22Rv1 (cell line): Measurements from ENCODE around the gene TRIM45.
"Not testable (repeated sequence)": the region's sequence is repeated elsewhere in the genome, so short reads cannot be mapped to it uniquely, and the experiment has no call there.

Experiments used
- H3K27ac ChIP-seq: fragments of 450-650 bp; 2 replicates; pipeline ENCODE4 v1.5.1; 2017
- CTCF ChIP-seq: fragments of 450-650 bp; IDR thresholded peaks from 2 replicates; pipeline ENCODE4 v1.5.1; 2017; ENCODE audit warnings: mild to moderate bottlenecking
- ZFX ChIP-seq: fragments of 450-650 bp; IDR thresholded peaks from 2 replicates; pipeline ENCODE4 v1.6.1; 2017; ENCODE audit warnings: antibody characterized with exemption, borderline replicate concordance

The TRIM45 gene

DNA sequence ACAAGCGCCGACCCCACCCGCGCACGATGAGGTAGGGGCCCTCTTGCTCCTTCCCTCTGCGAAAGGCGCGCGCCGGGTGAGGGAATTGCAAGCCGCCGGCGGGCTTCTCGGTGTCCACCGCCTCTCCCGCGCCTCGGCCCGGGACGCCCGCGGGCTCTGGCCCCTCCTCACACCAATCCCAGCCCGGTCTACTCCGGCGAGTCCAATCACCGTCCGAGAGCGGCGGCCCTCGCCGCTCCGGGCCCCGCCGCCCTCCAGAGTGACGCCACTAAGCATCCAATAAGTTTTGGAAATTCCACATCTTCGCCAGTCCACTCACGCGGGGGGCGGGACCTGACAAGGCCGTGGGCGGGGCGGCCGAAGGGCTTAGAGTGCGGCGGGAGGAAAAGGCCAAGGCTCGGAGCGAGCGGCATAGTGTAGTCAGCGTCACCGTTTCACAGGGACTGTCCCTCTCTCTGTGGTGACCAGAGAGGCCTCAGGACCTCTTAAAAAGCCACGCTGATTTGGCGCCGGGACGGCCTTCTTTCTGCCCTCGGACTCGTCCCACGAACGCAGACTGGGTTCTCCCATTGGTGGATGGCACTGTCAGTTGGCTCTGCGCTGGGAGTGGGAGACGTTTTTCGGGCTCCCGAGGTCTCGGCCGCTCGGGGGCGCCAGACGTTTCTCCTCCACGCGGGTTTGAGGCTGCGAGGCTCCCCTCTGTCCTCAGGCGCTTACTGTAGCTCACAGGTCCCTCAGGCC, at the start of gene TRIM45:
TRIM45 (minus strand) TSS at position 161 of the 741 bp plus-strand sequence. CDS start 548 bp downstream, outside the sequence.
- TF ChIP-seq ZFX (no peak), CTCF (peak; percentile 85)
- peak within 1 kb of the TSS; percentile 84 for H3K27ac ChIP-seq

- no peak overlapping the region for H3K27ac ChIP-seq
- no peak for TF ChIP-seq CTCF
- TF ChIP-seq ZFX = no peak
Observed at GRCh38 chr1:117169871-117170596, 48.5 kb upstream of the TRIM45 start.

DNA sequence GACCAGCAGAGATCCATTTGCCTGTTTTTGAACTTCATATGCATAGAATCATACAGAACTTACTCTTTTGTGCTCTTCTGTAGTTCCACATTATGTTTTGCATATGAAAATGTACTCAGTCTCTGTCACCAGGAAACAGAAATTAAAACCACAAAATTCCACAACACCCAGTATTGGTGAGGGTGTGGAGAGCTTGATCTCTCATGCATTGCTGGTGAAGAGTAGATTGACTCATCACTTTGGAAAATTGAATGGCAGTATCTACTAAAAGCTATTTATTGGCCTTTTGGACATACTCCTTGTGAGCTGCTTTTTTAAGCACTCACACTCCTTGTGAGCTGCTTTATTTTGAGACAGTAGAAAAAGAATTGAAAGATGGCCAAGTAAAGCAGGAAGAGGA, 45.9 kb upstream of the TRIM45 start:
- no peak overlapping the region for H3K27ac ChIP-seq
- TF ChIP-seq CTCF = no peak
- TF ChIP-seq ZFX = no peak

- no peak overlapping the region for H3K27ac ChIP-seq
- TF ChIP-seq ZFX (no peak), CTCF (no peak)
Observed at GRCh38 chr1:117166076-117166475, 44.5 kb upstream of the TRIM45 start.

DNA sequence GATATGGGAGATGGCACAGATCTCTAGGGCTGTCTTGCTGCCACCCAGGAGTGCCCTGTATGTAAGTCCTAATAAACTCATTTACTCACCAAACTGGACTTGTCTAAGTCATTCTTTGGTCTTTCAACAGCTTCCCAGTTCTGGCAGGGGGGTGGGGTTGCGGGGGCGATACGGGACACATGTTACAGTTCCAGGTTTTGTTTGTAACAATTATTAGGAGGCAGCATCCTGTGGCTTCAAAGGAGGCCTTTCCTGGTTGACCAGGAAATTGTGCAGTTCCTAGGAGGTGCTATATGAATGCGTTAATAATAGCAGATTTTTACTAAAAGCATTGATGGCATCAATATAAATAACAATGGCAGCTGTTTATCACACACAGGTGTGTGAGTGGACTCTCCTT, 42.7 kb upstream of the TRIM45 start:
- H3K27ac ChIP-seq = no peak overlapping the region
- TF ChIP-seq CTCF (no peak), ZFX (no peak)

DNA sequence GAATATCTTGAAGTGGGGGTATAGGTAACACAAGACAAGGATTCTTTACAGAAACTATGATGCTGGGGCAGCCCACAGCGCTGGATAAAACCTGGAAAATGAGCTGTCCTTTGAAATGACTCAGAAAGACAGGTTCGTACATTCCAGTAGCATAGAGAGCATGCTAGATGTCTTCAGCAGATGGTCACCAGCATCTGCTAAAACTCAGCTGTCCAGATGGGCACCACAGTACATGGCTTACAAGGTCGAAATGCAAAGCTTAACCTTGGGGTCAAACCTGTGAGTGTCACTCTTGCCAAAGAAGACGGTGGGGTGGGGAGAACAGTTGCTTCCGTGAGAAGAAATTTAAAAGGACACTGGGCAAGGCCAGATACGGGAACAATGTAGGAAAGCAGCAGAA, 41.3 kb upstream of the TRIM45 start:
- no peak overlapping the region; the same call in 1 of the 2 replicates for H3K27ac ChIP-seq
- TF ChIP-seq CTCF (no peak), ZFX (no peak)

- H3K27ac ChIP-seq = peak overlapping the region; percentile 53
- TF ChIP-seq ZFX (no peak), CTCF (no peak)
Observed at GRCh38 chr1:117161887-117162286, 40.3 kb upstream of the TRIM45 start.

GRCh38 chr1:117151305-117151704, 29.8 kb upstream of the TRIM45 start:
- not testable (repeated sequence) for H3K27ac ChIP-seq
